Right renal cortex interstitium (tissue), 3 donors: ENCODE results near the gene FOXO3. TPM values are rescaled to one million over a fixed set of nuclear protein-coding genes. Genes with fewer than 3 reads are reported as not detected.

Source experiments
- DNase-seq, 3 donors: peaks; one replicate each; pipeline ENCODE4 v3.0.0-alpha.2; 2013; ENCODE audit warnings: low read depth in 3 of 3, low spot score in 2 of 3
- polyA plus RNA-seq, 3 donors: library from polyadenylated mRNA; unstranded; fragments of 120-200 nt; gene quantifications; one replicate each; pipeline ENCODE4 v1.2.1, GENCODE V29; 2013; ENCODE audit not compliant: insufficient read length in 3 of 3

The FOXO3 gene
- polyA plus RNA-seq, 3 donors = 48.0 to 53.2 (median 49.9) TPM

GRCh38 chr6:108706649-108707048 lies 145.9 kb downstream of the FOXO3 start:
- DNase-seq = no peak

DNA sequence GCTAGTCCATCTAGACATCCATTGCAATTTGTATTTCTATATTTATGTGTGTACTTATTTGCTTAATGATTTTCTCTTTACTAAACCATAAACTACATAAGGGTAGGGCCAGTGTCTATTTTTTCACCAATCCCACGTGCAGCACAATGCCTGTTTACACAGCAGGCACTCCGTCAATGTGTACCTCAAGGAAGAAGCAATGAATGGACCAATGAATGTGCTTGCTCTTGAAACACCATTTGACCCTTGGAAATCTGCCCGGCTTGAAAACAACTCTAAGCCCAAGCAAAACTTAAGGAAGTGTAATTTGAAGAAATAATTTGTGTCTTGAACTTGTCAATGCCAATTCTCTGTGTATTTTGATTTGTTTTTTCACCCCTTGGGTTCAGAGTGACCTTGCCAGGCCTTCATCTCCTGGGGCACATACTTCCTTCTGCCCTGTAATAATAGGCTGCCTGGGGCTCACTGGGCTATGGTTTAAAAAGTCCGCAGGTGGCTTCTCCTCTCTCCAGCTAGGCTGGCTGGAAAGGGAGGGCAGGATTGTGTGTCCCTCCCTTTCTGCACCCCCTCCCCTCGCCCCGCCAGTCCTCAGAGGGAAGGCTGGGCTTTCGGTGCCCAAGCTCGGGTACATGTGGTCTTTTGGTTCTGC lies 146.7 kb downstream of the FOXO3 start:
- DNase-seq = no peak

- no peak for DNase-seq
Measured at GRCh38 chr6:108710030-108710429, 149.3 kb downstream of the FOXO3 start.

DNA sequence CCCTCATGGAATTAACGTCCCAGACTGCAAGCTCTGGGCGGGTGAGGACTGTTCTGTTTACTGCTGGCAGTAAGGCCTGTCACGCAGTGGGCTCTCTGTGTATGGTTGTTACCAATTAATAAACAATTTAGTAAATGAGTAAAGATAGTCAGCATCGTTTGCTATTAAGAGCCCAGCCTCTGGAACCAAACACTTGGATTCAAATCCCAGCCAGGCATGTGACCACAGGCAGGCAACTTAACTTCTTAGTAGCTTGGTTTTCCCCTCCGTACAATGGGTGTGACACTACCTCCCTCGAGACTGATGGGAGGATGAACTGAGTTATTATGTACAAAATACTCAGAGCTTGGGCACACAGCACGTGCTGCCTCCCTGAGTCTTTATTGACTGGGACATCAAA lies 149.8 kb downstream of the FOXO3 start:
- DNase-seq = no peak

- DNase-seq = no peak
Measured at GRCh38 chr6:108711071-108711470, 150.4 kb downstream of the FOXO3 start.

DNA sequence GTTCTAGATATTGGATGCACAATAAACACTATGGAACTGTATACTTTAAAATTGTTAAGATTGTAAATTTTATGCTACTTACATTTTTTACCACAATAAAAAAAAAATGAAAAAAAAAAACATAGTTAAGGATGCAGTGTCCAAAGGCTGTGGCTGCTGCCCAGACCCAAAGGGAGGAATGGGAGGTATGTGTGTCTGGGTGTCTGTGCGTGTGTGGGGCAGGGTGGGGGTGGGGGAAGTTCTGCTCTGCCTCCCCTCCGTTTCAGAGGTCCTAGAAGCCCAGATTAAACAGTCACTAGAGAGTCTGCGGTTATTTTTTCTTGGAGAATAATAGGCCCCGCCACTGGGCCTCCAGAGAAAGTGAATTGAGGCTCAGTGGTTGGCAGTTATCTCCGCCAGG lies 151.1 kb downstream of the FOXO3 start:
- DNase-seq = no peak

DNA sequence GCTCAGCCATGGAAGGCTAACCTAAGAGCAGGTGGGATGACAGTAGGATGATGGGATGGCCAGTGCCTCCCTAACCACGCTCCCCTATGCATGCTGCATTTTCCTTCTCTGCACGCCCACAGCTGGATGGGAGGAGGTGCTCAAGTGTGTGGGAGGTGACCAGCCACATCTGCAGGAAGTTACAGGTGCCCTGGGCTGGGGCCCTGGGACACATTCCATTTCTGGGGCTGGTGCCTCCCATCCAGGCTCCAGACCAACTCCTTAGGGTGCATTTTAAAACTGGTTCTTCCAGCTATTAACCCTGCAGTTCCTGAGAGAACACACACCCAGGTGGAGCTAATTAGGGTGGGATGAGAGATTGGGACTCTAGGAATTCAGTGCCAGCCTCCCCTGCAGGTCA lies 152.2 kb downstream of the FOXO3 start:
- DNase-seq = no peak

GRCh38 chr6:108714101-108714765 lies 153.5 kb downstream of the FOXO3 start:
- no peak for DNase-seq

GRCh38 chr6:108714766-108715414 lies 154.2 kb downstream of the FOXO3 start:
- no peak for DNase-seq

- no peak for DNase-seq
Measured at GRCh38 chr6:108715832-108716231, 155.1 kb downstream of the FOXO3 start.

GRCh38 chr6:108716801-108717791 lies 156.4 kb downstream of the FOXO3 start:
- DNase-seq = no peak

DNA sequence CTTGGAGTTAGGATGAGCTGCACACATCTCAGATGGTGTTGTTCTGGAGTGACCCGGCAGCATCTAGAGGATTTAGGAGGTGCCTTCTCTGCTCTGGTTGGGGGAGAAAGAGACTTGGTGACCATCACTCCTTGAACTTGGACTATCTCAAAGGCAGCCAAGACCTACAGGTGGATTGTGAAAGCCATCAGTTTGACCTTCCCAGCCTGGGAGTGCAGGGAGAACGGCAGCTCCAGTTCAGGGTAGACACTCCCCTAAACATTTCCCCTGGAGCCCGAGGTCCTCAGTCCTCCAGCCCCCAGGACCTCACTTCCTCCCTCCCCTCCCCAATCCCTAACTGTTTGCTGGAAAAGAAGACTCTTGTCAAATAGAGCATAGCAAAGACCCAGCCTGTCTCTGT lies 158.8 kb downstream of the FOXO3 start:
- no peak for DNase-seq

DNA sequence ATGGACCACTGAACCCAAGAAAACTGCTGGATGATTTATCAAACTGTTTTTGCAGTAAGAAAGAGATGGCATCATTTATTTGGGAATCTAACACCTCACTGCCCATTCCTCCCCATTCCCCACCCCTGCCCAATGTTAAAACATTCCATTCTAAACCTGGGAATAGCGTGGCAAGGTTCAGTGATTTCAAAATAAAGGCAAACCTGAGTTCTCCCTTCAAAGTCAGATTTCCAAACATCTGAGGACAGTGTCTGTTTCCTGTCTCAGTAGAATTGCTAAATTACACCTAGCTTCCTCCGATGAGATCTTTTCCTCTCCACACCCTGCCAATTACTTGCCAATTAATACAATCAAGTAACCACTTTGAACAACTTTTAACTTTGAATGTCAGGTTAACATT lies 160.1 kb downstream of the FOXO3 start:
- DNase-seq = no peak

DNA sequence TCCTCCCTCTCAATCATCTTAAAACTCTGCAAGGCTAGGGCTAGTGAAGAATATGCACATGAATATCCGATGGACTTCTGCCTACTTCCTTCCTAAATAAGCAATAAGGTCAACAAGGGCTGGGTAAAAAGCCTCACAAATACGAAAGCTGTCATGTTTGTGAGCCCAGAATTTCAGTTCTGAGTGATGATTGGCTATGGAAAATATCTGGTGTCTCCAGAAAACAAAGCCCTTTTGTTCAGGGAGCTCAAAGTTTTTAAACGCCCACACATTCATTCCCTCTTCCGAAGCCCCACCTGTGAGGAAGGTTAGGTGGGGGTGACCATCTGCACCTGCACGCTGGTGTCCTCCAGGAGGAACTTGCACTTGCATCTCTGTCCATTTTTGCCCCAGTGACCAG lies 160.6 kb downstream of the FOXO3 start:
- no peak for DNase-seq

GRCh38 chr6:108723594-108723993 lies 162.9 kb downstream of the FOXO3 start:
- DNase-seq = no peak

- DNase-seq = no peak
Measured at GRCh38 chr6:108726726-108727339, 166.1 kb downstream of the FOXO3 start.

DNA sequence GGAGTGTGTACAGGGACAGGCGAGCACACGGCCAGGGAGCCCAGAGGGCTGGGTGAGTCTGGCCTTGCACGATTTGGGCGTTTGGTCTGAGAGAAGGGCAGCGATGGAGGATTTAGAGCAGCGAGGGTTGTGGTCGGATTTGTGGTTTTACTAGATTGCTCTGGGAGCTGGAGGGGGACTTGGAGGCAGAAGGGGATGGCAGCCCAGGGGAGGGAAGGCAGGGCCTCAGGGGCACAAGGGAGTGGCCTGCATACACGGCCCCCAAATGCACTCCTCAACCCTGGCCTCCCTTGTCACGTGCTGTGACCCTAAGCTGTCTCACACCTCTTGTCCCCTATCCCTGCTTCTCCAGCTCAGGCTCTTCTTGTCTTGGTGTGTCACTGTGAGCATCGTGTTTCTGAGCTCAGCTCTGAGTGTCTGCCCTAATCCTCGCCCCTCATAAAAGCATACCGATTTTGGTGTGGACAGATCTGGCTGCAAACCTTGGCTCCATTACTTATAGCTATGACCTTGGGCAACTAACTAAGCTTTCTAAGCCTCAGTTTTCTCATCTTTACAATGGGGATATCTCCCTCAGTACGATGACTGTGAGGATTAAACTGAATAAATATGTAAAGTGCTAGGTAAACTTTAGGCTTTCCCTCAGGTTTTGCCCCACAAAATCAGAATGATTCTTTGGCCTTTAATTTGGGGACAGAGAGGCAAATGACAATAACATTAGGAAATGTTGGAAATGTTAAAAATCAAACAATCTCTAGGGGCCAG lies 167.4 kb downstream of the FOXO3 start:
- DNase-seq = no peak

DNA sequence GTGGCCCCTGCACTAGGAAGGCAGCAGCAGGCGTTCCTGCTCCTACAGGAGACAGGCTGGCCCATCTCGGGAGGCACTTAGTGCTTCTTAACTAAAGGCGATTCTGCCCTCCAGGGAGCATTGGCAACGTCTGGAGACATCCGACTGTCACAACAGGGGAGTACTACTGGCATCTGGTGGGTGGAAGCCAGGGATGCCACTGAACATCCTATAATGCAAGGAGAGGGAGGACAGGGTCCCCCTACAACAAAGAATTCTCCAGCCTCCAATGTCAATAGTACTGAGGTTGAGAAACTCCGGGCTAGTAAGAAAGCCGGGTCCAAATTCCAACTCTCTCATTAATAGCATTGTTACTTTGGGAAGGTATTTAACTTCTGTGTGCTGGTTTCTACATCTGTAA lies 168.1 kb downstream of the FOXO3 start:
- DNase-seq = no peak

GRCh38 chr6:108730635-108731515 lies 170.2 kb downstream of the FOXO3 start:
- no peak for DNase-seq
